ENCODE measurements around the gene MB21D2. TPM values are rescaled to one million over a fixed set of nuclear protein-coding genes. Genes with fewer than 3 reads are reported as not detected.

The MB21D2 gene
- polyA plus RNA-seq, 1 donor (not counting 4 experiments of a cell fraction or from before 2014, with no cell fraction given): 9.0 TPM

DNA sequence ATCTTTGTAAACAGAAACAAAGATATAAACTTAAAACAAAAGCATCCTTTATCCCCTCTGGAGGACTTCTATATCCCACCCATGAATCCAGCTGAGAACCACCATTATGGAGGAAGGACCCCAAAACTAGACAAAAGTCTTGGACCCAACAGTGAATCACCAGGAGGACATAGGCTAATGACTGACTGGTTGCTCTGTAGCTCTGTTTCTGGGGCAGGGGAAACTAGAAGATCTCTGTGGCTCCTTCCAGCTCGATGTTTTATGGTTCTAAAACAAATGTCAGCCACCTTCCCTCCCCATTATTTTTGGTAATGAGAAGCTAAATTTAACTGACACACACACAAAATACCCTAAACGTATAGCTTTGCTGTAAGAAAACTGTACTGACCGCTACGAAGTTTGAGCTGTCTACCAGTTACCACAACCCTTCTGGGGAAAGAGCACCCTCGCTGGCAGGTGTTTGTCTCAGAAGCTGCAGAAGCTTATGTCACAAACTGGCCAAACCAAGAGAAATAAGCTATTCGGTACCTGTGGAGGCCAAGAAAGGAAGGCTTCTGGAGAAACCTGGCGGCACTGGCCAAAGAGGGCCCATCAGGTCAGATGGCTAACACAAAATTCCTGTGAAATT is 36.4 kb downstream of the MB21D2 start:
- Histone ChIP-seq H3K4me1 (ENCODE audit: control insufficient read depth, extremely low read depth, insufficient read depth, low read length) (peaks cover 32% of the 10 kb centered on the region), H3K79me2 (ENCODE audit: control insufficient read depth, insufficient read depth, low read length) (peaks cover 19% of the 10 kb centered on the region), H3K27ac (ENCODE audit: control insufficient read depth, insufficient read depth, low read length) (no peak overlapping the region), H3K36me3 (ENCODE audit: control insufficient read depth in 2 of 2, extremely low read depth in 1 of 2, insufficient read depth in 2 of 2, low read length in 2 of 2) (no peaks in the 10 kb centered on the region), H3K9me3 (ENCODE audit: control insufficient read depth, low read depth, low read length) (no peaks in the 10 kb centered on the region), H4K20me1 (ENCODE audit: control insufficient read depth, extremely low read depth, insufficient read depth, low read length) (no peaks in the 10 kb centered on the region), H3K4me2 (ENCODE audit: control insufficient read depth, extremely low read depth, insufficient read depth, low read depth, low read length) (no peak overlapping the region), H3K9me1 (ENCODE audit: control insufficient read depth, extremely low read depth, insufficient read depth, low read length) (no peaks in the 10 kb centered on the region), H3K4me3 (ENCODE audit: control insufficient read depth in 2 of 3, extremely low read depth in 1 of 3, insufficient read depth in 2 of 3, low read depth in 1 of 3, low read length in 3 of 3) (no peak overlapping the region), H2AFZ (ENCODE audit: control insufficient read depth, low read length) (no peak overlapping the region), H3K27me3 (ENCODE audit: control insufficient read depth, extremely low read depth, insufficient read depth, low read length) (no peaks in the 10 kb centered on the region), H3K9ac (ENCODE audit: control insufficient read depth, extremely low read depth, insufficient read depth, low read length) (no peak overlapping the region)
- DNase-seq (ENCODE audit: low read depth, low spot score) (no peak), FAIRE-seq (no peak)
- no peak for TF ChIP-seq EZH2 (IDR thresholded peaks at IDR 0.05; ENCODE audit: low read length)
- TF ChIP-seq CTCF (optimal IDR thresholded peaks at IDR 0.05 in 1 of 3, IDR thresholded peaks at IDR 0.05 in 1 of 3, conservative IDR thresholded peaks at IDR 0.05 in 1 of 3; ENCODE audit: extremely low read depth in 1 of 3, insufficient read depth in 2 of 3, low read length in 3 of 3): no peak
- dilution Hi-C loops (cut with MboI; ENCODE audit: extremely low pct_ligation_motif_present, low sequenced_read_pairs): no loop called here

DNA sequence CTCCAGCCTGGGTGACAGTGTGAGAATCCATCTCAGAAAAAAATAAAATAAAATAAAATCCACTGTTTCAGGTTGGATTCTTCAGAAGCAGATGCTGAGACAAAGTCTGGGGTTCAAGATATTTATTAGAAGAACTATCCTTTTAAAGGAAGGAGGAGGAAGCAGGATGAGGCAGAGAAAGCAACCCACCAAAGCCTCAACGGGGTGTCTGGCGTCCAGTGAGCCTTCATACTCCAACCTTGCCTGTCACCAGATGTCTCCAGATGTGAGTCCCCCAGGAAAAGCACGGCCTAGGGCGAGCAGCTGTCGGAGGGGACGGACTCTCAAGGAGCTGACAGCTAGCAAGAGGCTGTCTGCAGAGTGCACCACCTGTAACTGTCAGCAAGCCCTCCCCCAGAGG is 37.3 kb downstream of the MB21D2 start:
- H3K4me2 ChIP-seq (ENCODE audit: control insufficient read depth, extremely low read depth, insufficient read depth, low read depth, low read length): peak overlapping the region; percentile 94
- H3K9ac ChIP-seq (ENCODE audit: control insufficient read depth, extremely low read depth, insufficient read depth, low read length): no peak overlapping the region
- FAIRE-seq (no peak), DNase-seq (ENCODE audit: low read depth, low spot score) (no peak)
- H3K79me2 ChIP-seq (ENCODE audit: control insufficient read depth, insufficient read depth, low read length): peaks cover 19% of the 10 kb centered on the region
- no peak overlapping the region for H2AFZ ChIP-seq (ENCODE audit: control insufficient read depth, low read length)
- no peaks in the 10 kb centered on the region for H3K9me3 ChIP-seq (ENCODE audit: control insufficient read depth, low read depth, low read length)
- dilution Hi-C loops (cut with MboI; ENCODE audit: extremely low pct_ligation_motif_present, low sequenced_read_pairs): no loop called here
- H3K27me3 ChIP-seq (ENCODE audit: control insufficient read depth, extremely low read depth, insufficient read depth, low read length): no peaks in the 10 kb centered on the region
- H3K4me3 ChIP-seq (ENCODE audit: control insufficient read depth in 2 of 3, extremely low read depth in 1 of 3, insufficient read depth in 2 of 3, low read depth in 1 of 3, low read length in 3 of 3): no peak overlapping the region
- TF ChIP-seq EZH2 (IDR thresholded peaks at IDR 0.05; ENCODE audit: low read length) (no peak), CTCF (optimal IDR thresholded peaks at IDR 0.05 in 1 of 3, IDR thresholded peaks at IDR 0.05 in 1 of 3, conservative IDR thresholded peaks at IDR 0.05 in 1 of 3; ENCODE audit: extremely low read depth in 1 of 3, insufficient read depth in 2 of 3, low read length in 3 of 3) (peak in 1 of 3 experiments; percentile 6)
- no peaks in the 10 kb centered on the region for H3K9me1 ChIP-seq (ENCODE audit: control insufficient read depth, extremely low read depth, insufficient read depth, low read length)
- no peaks in the 10 kb centered on the region for H3K36me3 ChIP-seq (ENCODE audit: control insufficient read depth in 2 of 2, extremely low read depth in 1 of 2, insufficient read depth in 2 of 2, low read length in 2 of 2)
- peaks cover 31% of the 10 kb centered on the region for H3K4me1 ChIP-seq (ENCODE audit: control insufficient read depth, extremely low read depth, insufficient read depth, low read length)
- H4K20me1 ChIP-seq (ENCODE audit: control insufficient read depth, extremely low read depth, insufficient read depth, low read length): no peaks in the 10 kb centered on the region
- no peak overlapping the region for H3K27ac ChIP-seq (ENCODE audit: control insufficient read depth, insufficient read depth, low read length)
